ENCODE data around the gene ZBTB45.
"Not testable (repeated sequence)": the region's sequence is repeated elsewhere in the genome, so short reads cannot be mapped to it uniquely, and the experiment has no call there.

Gene ZBTB45

DNA sequence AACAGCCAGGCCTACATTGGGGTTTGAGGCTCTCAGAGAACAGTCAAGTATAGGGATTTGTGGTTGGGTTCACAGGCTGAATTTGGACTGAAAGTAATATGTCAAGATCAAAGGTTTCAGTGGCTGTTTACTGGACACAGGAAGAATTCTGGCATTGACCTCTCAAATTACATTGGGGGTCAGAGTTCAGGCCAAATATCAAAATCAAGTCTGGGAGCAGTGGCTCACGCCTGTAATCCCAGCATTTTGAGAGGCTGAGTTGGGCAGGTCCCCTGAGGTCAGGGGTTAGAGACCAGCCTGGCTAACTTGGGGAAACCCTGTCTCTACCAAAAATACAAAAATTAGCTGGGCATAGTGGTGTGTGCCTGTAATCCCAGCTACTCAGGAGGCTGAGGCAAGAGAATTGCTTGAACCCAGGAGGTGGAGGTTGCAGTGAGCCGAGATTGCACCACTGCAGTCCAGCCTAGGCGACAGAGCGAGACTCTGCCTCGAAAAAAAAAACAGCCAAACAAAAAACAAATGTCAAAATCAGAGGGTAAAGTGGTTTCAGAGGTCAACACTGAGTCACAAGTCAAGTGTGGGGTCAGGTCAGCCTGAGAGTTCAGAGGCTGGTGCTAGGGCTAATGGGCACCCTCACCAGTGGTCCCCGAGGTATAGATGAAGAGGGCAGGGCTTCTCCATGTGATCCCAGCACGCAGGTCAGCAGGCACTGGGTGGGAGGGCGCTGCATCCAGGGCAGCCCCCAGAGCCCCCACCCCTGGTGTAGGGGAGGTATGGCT is 9.3 kb downstream of the ZBTB45 start:
- no peak for DNase-seq (ENCODE audit: low read depth in 2 of 2)

- no peak for DNase-seq (ENCODE audit: low read depth in 2 of 2)
Measured at GRCh38 chr19:58509731-58510083, 9.9 kb downstream of the ZBTB45 start.

- DNase-seq (ENCODE audit: low read depth in 2 of 2), result not testable (repeated sequence)
Measured at GRCh38 chr19:58507602-58508223, 11.9 kb downstream of the ZBTB45 start.

- DNase-seq (ENCODE audit: low read depth in 2 of 2), result no peak
Measured at GRCh38 chr19:58500242-58500641, 19.4 kb downstream of the ZBTB45 start.

DNA sequence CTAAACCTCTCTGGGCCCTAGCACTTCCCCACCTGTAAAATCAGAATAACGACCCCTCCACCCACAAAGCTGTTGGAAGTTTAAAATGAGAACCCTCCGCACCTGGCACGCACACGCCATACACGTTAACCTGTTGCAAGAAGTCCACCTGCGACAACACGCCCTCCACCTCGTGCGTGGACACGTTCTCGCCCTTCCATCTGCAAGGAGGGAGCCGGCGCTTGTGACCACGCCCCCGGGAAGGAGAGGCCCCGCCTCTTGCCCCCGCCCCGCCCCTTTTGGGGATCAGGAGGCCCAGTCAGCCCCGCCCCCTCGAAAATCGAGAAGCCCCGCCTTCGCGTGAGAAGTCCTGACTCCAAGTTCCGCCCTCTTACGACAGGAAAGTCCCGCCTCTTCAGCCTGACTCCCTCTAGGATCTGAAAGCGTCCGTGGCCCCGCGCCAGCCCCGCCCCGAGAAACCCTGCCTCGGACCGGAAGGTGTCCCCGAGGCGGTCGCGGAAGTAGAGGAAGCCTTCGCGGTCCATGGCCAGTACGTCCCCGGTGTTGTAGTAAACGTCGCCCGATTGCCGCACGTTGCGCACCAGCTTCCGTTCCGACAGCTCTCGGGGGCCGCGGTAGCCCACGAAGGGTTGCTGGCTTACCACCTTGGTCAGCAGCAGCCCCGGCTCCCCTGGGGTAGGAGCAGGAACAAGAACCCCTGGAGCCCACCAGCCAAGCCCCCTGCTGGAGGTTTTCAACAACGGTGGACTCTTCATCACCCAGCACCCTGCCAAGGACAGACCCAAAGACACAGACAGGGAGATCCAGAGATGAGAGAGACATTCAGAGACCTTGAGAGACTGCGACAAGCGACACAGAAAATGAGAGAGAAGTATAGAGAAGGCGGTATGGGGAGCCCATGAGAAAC is 20.3 kb downstream of the ZBTB45 start:
- DNase-seq (ENCODE audit: low read depth in 2 of 2), result peak; percentile 91 to 94

- no peak for DNase-seq (ENCODE audit: low read depth in 2 of 2)
Measured at GRCh38 chr19:58498316-58499020, 21.1 kb downstream of the ZBTB45 start.

GRCh38 chr19:58497634-58498170 is 21.9 kb downstream of the ZBTB45 start:
- no peak for DNase-seq (ENCODE audit: low read depth in 2 of 2)

DNA sequence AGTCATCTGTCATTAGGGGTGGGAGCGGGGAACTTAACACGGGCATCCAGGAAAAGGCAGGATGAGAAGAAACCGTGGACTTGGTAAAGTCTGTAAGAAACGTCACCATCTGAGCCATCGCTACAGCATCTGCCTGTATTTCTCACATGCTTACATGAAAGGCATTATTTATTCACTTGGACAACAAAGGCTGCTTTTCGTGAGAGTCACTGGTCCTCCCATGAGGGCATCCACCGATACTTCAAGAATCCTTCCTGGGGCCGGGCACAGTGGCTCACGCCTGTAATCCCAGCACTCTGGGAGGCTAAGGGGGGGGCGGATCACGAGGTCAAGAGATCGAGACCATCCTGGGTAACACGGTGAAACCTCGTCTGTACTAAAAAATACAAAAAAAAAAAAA is 27.3 kb downstream of the ZBTB45 start:
- no peak for DNase-seq (ENCODE audit: low read depth in 2 of 2)

GRCh38 chr19:58491393-58491792 is 28.2 kb downstream of the ZBTB45 start:
- DNase-seq (ENCODE audit: low read depth in 2 of 2), result no peak

DNA sequence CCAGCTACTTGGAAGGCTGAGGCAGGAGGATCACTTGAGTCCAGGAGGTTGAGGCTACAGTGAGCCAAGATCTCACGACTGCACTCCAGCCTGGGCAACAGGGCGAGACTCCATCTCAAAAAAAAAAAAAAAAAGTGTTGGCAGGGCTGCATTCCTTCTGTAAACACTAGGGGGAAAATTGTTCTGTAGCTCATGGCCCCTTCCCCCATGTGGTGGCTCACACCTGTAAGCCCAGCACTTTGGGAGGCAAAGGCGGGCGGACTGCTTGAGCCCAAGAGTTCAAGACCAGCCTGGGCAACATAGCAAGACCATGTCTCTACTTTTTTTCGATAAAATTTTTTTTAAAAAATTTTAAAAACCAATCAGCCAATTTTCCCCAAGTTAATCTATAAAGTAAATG is 35.3 kb downstream of the ZBTB45 start:
- DNase-seq (ENCODE audit: low read depth in 2 of 2), result not testable (repeated sequence)

GRCh38 chr19:58483776-58484175 is 35.8 kb downstream of the ZBTB45 start:
- DNase-seq (ENCODE audit: low read depth in 2 of 2), result no peak

DNA sequence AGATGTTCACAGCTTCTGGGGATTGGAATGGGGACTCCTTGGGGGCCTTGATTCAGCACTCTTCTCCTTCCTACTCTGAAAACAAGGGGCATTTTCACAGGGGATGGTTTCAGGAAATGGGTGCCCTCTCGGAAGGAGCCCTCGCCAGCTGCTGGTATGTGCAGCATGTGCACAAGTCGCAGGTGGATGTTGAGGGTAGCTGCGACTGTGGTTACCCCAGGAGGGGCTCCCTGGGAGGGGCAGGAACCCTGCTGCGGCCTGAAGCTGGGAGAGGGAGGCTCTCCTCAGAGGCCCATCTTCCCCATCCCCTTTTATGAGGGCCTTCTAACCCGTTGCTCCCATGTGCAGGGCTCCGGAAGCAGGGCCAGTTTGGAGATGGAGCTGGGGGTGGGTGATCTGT is 37.2 kb downstream of the ZBTB45 start:
- DNase-seq (ENCODE audit: low read depth in 2 of 2), result no peak

DNA sequence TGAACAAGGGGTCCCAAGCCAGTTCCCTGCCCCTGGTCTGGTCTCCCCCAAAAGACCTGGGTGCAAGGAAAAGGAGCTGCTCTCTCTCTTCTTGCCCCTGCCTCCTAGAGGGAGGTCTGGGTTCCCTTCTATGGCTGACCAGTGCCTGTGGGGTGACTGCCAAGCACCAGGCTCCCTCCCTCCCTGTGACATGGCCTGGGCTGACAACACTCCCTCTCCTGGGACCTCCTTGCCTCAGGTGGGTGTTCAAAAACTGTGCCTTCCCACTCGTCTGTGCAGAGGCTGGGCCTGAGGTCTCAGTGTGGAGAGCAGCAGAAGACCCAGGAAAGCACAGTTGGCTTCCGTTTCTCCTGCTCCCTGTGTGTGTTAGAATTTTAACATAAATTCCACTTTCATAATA is 38.8 kb downstream of the ZBTB45 start:
- no peak for DNase-seq (ENCODE audit: low read depth in 2 of 2)

GRCh38 chr19:58480481-58480830 is 39.2 kb downstream of the ZBTB45 start:
- no peak for DNase-seq (ENCODE audit: low read depth in 2 of 2)

DNA sequence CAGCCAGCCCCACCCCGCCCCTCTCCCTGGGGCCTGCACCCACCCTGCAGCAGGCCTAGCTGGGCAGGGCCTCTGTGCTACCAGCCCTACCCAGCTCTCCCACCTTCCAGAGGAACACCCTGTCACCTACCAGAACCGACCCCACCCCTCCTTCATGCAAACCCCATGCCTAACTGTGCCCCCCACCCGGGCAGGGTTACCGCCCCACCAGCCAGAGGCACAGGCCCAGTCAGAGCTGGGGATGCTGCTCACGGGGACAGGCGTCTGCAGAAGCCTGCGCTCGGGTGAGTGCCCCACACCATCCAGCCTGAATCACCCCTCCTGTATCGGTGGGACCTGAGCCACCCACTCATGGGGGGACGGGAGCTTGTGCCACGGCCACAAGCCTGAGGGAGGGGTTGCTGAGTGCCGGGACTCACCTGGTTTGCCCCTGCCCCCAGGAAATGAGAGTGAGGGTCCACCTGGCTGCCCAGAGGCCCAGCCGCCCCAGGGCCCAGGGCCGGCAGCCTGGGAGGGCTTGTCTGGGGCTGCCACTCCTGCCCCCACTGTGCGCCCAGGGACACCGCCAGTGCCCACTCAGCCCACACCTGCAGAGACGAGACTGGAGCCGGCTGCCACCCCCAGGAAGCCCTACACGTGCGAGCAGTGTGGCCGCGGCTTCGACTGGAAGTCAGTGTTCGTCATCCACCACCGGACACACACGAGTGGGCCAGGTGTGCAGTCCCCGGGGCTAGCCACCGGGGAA is 39.7 kb downstream of the ZBTB45 start:
- DNase-seq (ENCODE audit: low read depth in 2 of 2), result no peak

GRCh38 chr19:58479303-58479702 is 40.3 kb downstream of the ZBTB45 start:
- no peak for DNase-seq (ENCODE audit: low read depth in 2 of 2)

- DNase-seq (ENCODE audit: low read depth in 2 of 2), result no peak
Measured at GRCh38 chr19:58477871-58478270, 41.7 kb downstream of the ZBTB45 start.

- no peak for DNase-seq (ENCODE audit: low read depth in 2 of 2)
Measured at GRCh38 chr19:58477130-58477529, 42.5 kb downstream of the ZBTB45 start.

DNA sequence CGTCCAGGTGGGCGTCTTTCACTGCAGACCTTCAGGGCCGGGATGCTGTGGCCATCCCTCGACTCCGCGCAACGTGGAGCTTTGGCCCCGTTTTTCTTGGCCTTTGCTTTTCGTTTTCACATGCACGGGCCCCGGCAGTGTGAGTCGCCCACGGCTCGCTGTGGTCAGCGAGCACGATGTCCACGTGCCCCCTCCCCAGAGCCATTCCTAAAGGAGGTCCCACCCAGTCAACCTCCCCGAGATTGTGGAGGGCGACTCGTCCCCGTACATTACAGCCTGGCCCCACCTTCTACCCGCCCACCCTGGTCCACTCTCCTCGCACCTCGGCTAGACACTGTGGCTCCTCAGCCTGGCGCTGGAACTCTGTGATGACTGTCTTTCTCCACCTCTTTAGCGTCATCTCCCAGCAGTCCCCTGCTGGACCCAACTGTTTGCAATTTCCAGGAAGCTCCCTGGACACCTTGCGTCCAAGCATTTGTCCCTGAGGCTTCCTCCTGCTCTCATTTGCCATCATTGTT is 43.1 kb downstream of the ZBTB45 start:
- DNase-seq (ENCODE audit: low read depth in 2 of 2), result no peak

DNA sequence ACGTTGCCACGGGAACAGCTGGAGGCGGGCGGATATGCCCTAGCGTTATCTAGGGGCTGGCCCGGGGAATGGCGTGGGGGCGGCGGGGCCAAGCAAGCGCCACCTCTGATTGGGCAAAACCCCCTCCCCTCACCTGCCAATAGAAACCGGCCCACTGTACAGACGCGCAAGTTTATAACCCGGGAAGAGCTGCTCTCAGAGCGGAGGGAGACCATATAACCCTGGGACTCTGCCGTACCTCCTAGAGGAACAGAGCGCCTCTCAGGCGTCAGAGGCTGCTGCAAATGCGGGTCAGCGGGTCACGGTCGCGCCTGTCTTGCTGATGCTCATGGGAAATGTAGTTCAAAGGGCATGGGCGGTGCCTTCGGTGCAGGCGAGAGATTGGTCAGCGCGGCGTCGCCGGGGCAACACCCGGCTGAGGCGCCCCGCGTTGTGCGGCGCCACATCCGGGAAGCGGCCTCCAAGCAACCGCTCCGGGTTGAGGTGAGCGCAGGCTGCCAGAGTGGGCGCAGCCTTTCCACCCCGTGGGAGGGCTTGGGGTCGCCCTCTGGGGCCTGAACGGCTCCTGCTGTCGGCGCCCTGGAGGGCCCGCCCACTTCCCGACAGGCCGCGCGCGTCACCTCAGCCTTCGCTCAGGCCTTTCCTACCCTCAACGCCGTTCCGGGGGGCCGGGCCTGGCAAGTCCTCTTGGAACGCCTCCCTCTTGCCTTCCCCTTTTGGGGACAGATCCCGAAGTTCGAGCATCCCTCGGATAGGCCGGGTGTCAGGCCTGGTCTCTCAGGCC is 43.7 kb downstream of the ZBTB45 start, which contains the start of gene ZNF446:
Gene ZNF446, plus strand, starts transcription at position 639 of the 784 bp plus-strand sequence. CDS start 867 bp downstream, outside the sequence.
- peak; percentile 94 to 96 for DNase-seq (ENCODE audit: low read depth in 2 of 2)
